Stimulated activated CD8-positive, alpha-beta memory T cell treated with anti-CD3 and anti-CD28 coated beads, Interleukin-4, amount 100 ng/mL, for 48 hours (primary cell): Measurements from ENCODE around the gene WIZ.
"Not testable (repeated sequence)": the region's sequence is repeated elsewhere in the genome, so short reads cannot be mapped to it uniquely, and the experiment has no call there.

Source experiments
- DNase-seq: peaks from one replicate; pipeline ENCODE4 v3.0.0-alpha.2; 2020

Gene WIZ

DNA sequence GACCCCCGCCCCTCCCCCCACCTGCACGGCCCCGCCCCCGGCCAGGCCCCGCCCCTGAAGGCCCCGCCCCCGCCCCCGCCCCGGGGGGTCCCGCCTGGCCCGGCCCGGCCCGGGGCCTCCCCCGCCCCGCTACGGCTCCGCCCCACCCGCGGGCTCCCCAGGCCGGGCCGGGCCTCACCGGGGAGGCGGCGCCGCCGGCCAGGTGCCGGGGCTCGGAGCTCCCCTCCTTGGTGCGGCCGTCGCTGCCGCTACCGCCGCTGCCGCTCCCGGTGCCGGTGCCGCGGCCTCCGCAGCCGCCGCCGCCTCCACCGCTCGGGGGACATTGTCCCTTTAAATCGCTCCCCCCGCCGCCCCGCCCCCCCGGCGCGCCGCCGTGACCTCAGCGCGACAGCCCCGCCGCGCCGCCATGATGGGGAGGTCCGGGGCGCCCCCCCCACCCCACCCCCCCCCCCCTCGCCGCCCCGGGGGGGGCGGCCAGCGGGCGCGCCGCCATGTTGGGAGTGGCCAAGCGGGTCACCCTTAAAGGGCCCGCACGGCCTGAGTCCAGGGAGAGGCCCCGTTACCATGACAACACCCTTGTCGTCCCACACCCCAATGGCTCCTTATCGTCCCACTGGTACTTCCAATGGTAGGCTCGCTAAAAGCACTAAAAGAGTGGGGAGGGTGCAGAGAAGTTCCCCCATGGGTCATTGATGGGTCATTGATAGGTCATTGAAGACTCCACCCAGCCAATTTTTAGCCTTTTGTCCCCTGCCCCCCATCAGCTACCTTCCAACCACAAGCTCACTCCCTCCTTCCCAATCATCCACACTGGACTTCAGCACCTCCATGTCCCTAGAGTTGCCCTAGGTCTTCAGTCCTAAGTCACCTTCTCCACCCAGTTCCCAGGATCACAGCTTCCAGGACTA, at the start of gene WIZ:
Gene WIZ, minus strand, starts transcription at position 337 of the 908 bp plus-strand sequence. CDS start 1,649 bp downstream, outside the sequence.
- peak; percentile 89 for DNase-seq

- no peak for DNase-seq
These were observed 49.2 kb upstream of the WIZ start for GRCh38 chr19:15498910-15499309.

DNA sequence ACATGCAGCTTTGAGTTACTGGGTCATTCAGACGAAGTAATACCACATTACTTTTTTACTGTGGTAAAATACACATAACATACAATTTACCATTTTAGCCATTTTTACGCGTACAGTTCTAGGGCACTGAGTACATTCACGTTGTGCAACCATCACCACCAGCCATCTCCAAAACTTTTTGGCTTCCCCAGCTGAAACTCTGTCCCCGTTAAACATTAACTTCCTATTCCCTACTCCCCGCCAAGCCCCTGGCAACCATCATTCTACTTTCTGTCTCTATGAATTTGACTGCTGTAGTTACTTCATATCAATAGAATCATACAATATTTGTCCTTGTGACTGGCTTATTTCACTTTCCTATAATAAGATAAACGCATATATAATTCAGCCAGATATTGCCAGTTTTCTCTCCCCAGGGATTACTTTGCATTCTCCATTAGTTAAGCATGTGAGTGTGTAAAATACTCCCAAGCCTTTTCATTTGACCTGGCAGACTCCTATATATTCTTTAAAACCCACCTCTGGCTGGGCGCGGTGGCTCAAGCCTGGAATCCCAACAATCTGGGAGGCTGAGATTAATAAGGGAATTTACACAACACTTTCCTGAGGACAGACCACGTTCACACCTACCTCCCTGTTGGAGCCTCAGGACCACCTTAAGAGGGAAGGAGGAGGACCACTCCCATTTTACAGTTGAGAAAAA, 48.6 kb upstream of the WIZ start:
- no peak for DNase-seq

DNA sequence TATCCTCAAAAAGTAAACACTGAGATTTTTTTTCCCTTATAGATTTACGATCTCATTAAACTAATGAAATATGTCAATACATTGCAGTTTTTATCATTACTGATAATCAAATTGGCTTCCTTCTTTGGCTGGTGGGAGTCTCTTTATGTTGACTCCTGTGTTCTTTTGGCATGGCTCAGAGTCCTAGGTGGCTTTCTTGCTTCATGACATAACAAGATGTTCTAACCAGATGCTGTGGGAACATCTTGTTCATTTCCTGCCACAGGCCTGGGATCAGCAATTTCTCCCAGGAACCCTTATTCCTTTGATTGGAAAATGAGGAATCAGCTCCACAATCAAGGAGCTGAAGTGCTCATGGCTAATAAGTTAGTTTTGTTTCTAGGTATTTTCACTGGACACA, 45.4 kb upstream of the WIZ start:
- no peak for DNase-seq

GRCh38 chr19:15488489-15489226, 38.9 kb upstream of the WIZ start:
- no peak for DNase-seq

- DNase-seq = no peak
These were observed 37.3 kb upstream of the WIZ start for GRCh38 chr19:15487038-15487437.

DNA sequence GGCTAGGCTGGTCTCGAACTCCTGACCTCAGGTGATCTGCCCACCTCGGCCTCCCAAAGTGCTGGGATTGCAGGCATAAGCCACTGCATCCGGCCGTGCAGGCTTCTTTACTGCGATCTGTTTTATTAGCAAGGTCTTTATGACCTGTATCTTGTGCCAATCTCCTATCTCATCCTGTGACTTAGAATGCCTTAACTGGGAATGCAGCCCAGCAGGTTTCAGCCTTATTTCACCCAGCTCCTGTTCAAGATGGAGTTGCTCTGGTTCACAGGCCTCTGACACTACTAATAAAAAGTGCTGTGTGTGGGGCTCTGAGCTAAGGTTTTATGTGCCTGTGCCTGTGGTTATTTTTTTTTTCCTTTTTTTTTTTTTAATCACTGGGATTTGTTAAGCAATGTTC, 36.0 kb upstream of the WIZ start:
- DNase-seq = not testable (repeated sequence)

DNA sequence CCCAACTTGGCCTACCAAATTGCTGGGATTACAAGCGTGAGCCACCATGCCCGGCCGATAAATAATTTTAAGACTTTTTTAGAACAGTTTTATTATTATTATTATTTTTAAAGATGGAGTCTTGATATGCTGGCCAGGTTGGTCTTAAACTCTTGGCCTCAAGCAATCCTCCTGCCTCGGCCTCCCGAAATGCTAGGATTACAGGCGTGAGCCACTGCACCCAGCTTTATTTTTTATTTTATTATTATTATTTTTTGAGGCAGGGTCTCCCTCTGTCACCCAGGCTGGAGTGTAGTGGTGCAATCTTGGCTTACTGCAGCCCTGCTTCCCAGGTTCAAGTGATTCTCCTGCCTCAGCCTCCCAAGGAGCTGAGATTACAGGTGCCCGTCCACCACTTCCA, 31.2 kb upstream of the WIZ start:
- DNase-seq = not testable (repeated sequence)

- DNase-seq = no peak
These were observed 29.9 kb upstream of the WIZ start, which contains the start of gene PGLYRP2 for GRCh38 chr19:15479391-15480345. Gene PGLYRP2 (minus strand): TSS chr19:15479501. CDS start chr19:15479371, 130 bp downstream.

DNA sequence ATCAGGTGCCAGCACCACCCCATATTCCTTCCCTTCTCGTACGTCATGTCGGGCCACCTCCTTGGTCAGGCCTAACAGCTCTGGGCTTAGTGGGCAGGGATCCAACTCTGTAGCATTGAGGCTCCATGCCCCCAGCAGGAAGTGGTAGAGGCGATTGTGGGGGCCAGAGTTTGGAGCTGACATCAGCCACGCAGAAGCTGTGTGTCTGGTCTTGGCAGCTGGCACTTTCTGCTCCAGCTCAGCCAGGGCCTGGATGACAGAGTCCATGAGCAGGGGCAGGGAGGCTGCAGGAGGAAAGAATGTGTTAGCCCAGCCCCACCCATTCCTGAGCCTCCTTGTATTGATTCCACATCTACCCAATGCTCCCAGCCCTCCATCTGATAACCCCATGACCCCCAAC, 26.6 kb upstream of the WIZ start:
- no peak for DNase-seq

DNA sequence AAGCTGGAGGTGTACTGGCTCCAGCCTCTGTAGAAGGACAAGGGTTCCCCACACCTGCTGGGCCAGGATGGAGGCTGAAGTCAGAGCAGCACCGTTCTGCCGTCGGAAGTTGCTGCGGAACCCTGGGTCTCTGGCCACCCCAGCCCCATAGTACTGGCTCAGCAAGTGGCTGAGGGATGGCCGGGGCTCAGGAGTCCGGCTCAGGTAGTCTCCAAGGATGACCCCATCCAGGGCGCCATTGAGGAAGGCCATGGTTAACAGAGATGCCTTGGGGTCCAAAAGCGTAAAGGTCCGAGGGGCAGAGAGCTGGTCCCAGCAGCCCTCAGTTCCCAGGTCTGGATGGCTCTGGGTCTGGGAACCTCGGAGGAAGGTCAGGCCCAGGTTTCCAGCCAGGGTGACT, 25.9 kb upstream of the WIZ start:
- DNase-seq = no peak

DNA sequence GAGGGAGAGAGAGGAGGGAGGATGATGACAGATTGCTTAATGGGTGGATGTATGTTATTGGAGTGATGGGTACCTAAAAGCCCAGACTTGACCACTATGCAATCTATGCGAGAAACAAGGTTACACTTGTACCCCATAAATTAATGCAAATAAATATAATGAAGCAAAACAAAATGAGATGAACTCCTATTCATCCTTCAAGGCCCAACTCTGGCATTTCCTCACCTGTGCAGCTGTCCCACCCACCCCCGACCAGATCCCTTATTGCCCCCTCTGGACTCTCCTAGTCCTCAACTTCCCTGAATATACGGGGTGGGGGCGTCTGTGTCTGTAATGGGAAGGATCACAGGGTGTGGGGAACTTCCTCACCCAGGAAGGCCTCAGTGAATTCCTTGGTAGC, 25.4 kb upstream of the WIZ start:
- no peak for DNase-seq

GRCh38 chr19:15473821-15474220, 24.1 kb upstream of the WIZ start:
- DNase-seq = not testable (repeated sequence)

GRCh38 chr19:15471639-15472101, 21.9 kb upstream of the WIZ start:
- DNase-seq = no peak

GRCh38 chr19:15469513-15470297, 19.9 kb upstream of the WIZ start:
- DNase-seq = no peak

- no peak for DNase-seq
These were observed 19.1 kb upstream of the WIZ start for GRCh38 chr19:15468675-15469512.

- no peak for DNase-seq
These were observed 18.0 kb upstream of the WIZ start for GRCh38 chr19:15467734-15468214.

GRCh38 chr19:15466851-15467733, 17.3 kb upstream of the WIZ start:
- DNase-seq = peak; percentile 71
